HepG2 (cell line): ENCODE data around the gene NXPH1. TPM values are rescaled to one million over a fixed set of nuclear protein-coding genes. Genes with fewer than 3 reads are reported as not detected.

Source experiments
- ATAC-seq: fragments of 200-7000 bp; cut with Tn5 transposase; 3 replicates; pipeline ENCODE4 v1.9.1; 2020; ENCODE audit warnings: mild to moderate bottlenecking, moderate library complexity
- BruUV-seq: library from RNA; stranded (reverse); fragments of 400-500 nt; replicated peaks from 2 replicates; lab custom pipeline; 2021; lab: Mats Ljungman, UMichigan
- CTCF ChIA-PET: fragments of 300-600 bp; formaldehyde crosslinking; extraction: SDS; loops from one replicate; lab custom pipeline; 2021; ENCODE audit warnings: low total read pairs, inconsistent platforms, low intra/inter-chr PET ratio; lab: Yijun Ruan, JAX
- POLR2A ChIA-PET: fragments of 350-600 bp; sonication (Branson Sonifier 250); formaldehyde crosslinking; loops from one replicate; lab custom pipeline; 2020; ENCODE audit warnings: antibody characterized with exemption, inconsistent platforms; lab: Yijun Ruan, JAX
- DNase-seq: peaks from one replicate; pipeline ENCODE4 v3.0.0-alpha.2; 2015; ENCODE audit warnings: low spot score
- FAIRE-seq: peaks from 3 replicates; lab custom pipeline; 2011; peaks lifted over from hg19 to GRCh38; lab: Jason Lieb, UNC
- H2AFZ ChIP-seq: one replicate; pipeline ENCODE4 v1.6.1; 2011; ENCODE audit warnings: low read length, inconsistent platforms
- H3K27ac ChIP-seq: fragments of 300-600 bp; 3 replicates; pipeline ENCODE4 v1.8.0; 2011; ENCODE audit warnings: mixed run types, mild to moderate bottlenecking, mixed read lengths, low read length, inconsistent platforms; ENCODE audit not compliant: insufficient read depth; ENCODE audit errors: extremely low read length
- H3K27me3 ChIP-seq, 2 experiments: fragments of 200-600 bp in 1 of 2; 2 replicates in 1 of 2; 3 replicates in 1 of 2; pipeline versions ENCODE4 v1.6.0 to v1.8.0; 2011; ENCODE audit warnings: low read length in 2 of 2, mild to moderate bottlenecking in 2 of 2, moderate library complexity in 2 of 2, inconsistent platforms in 1 of 2; ENCODE audit not compliant: insufficient read depth in 2 of 2, control insufficient read depth in 1 of 2
- H3K36me3 ChIP-seq, 2 experiments: fragments of 200-600 bp in 1 of 2; replicated peaks in 1 of 2; 2 replicates in 1 of 2; 3 replicates in 1 of 2; pipeline versions ENCODE4 v1.5.1 to v1.8.0; 2011; ENCODE audit warnings: low read length in 2 of 2, inconsistent platforms in 1 of 2; ENCODE audit not compliant: insufficient read depth in 2 of 2, control insufficient read depth in 1 of 2
- H3K4me1 ChIP-seq: 2 replicates; pipeline ENCODE4 v1.5.1; 2012; ENCODE audit warnings: low read length, inconsistent platforms; ENCODE audit not compliant: insufficient read depth
- H3K4me2 ChIP-seq: 2 replicates; pipeline ENCODE4 v1.6.0; 2011; ENCODE audit warnings: low read depth, low read length, inconsistent platforms
- H3K4me3 ChIP-seq, 3 experiments: fragments of 200-600 bp in 1 of 3; sonication (generic), shearing (Covaris generic) in 1 of 3; replicated peaks in 1 of 3; 2 replicates each; pipeline ENCODE4 v1.5.1; 2011 to 2016; ENCODE audit warnings: low read length in 3 of 3, inconsistent platforms in 2 of 3, low read depth in 2 of 3, mild to moderate bottlenecking in 2 of 3, control low read depth in 1 of 3, mixed read lengths in 1 of 3; ENCODE audit not compliant: insufficient read depth in 1 of 3
- H3K79me2 ChIP-seq: one replicate; pipeline ENCODE4 v1.6.1; 2011; ENCODE audit warnings: low read length, inconsistent platforms; ENCODE audit not compliant: insufficient read depth
- H3K9ac ChIP-seq: 2 replicates; pipeline ENCODE4 v1.6.0; 2011; ENCODE audit warnings: mild to moderate bottlenecking, low read depth, low read length, inconsistent platforms; ENCODE audit not compliant: insufficient read depth
- H3K9me3 ChIP-seq: 2 replicates; pipeline ENCODE4 v1.5.1; 2012; ENCODE audit warnings: mild to moderate bottlenecking, low read length
- H4K20me1 ChIP-seq: 2 replicates; pipeline ENCODE4 v1.6.0; 2011; ENCODE audit warnings: inconsistent platforms, mild to moderate bottlenecking, low read length, moderate library complexity; ENCODE audit not compliant: insufficient read depth
- ARNT2 ChIP-seq: sonication (generic); formaldehyde crosslinking; IDR thresholded peaks from 2 replicates; pipeline ENCODE4 v1.8.0; 2022; ENCODE audit warnings: mild to moderate bottlenecking, low read depth, missing genetic modification reagents, moderate library complexity
- CEBPZ ChIP-seq: IDR thresholded peaks from 2 replicates; pipeline ENCODE4 v1.6.1; 2012; ENCODE audit warnings: low read length, improper control_type of control experiment
- FOXC1 ChIP-seq: sonication (generic); formaldehyde crosslinking; IDR thresholded peaks from 2 replicates; pipeline ENCODE4 v1.8.0; 2022; ENCODE audit warnings: mild to moderate bottlenecking, missing genetic modification reagents, borderline replicate concordance
- LBX2 ChIP-seq: sonication (generic); formaldehyde crosslinking; IDR thresholded peaks from 2 replicates; pipeline ENCODE4 v1.5.0; 2020; ENCODE audit warnings: missing genetic modification reagents, mild to moderate bottlenecking, borderline replicate concordance
- MTERF4 ChIP-seq: sonication (generic); formaldehyde crosslinking; IDR thresholded peaks from 2 replicates; pipeline ENCODE4 v1.8.0; 2023; ENCODE audit warnings: mild to moderate bottlenecking, missing genetic modification reagents
- NFRKB ChIP-seq: fragments of 450-650 bp; IDR thresholded peaks from 2 replicates; pipeline ENCODE4 v1.6.1; 2017
- POGZ ChIP-seq: sonication (generic); formaldehyde crosslinking; IDR thresholded peaks from 2 replicates; pipeline ENCODE4 v1.4.0; 2020; ENCODE audit warnings: mild to moderate bottlenecking, missing genetic modification reagents
- RBM39 ChIP-seq: fragments of 200-400 bp; formaldehyde crosslinking; IDR thresholded peaks from one replicate; pipeline ENCODE4 v1.6.1; 2018; ENCODE audit warnings: antibody characterized with exemption, mild to moderate bottlenecking, low read depth, low read length; ENCODE audit not compliant: poor library complexity, severe bottlenecking
- ZFP36 ChIP-seq: fragments of 150-350 bp; IDR thresholded peaks from 2 replicates; pipeline ENCODE4 v1.6.1; 2018; ENCODE audit warnings: borderline replicate concordance, low read length, low read depth; ENCODE audit not compliant: partially characterized antibody
- ZNF281 ChIP-seq: sonication (generic); formaldehyde crosslinking; IDR thresholded peaks from 2 replicates; pipeline ENCODE4 v1.4.0; 2020; ENCODE audit warnings: missing genetic modification reagents, borderline replicate concordance
- ZNF337 ChIP-seq: sonication (generic); formaldehyde crosslinking; IDR thresholded peaks from 2 replicates; pipeline ENCODE4 v1.5.1; 2020; ENCODE audit warnings: missing genetic modification reagents, low read depth, mild to moderate bottlenecking, borderline replicate concordance
- ZNF562 ChIP-seq: sonication (generic); formaldehyde crosslinking; IDR thresholded peaks from 2 replicates; pipeline ENCODE4 v1.8.0; 2022; ENCODE audit warnings: missing genetic modification reagents, borderline replicate concordance
- ZNF567 ChIP-seq: sonication (generic); formaldehyde crosslinking; IDR thresholded peaks from 2 replicates; pipeline ENCODE4 v1.8.1; 2023; ENCODE audit warnings: mild to moderate bottlenecking, missing genetic modification reagents, borderline replicate concordance
- ZNF768 ChIP-seq: sonication (generic); formaldehyde crosslinking; IDR thresholded peaks from 2 replicates; pipeline ENCODE4 v1.4.0; 2020; ENCODE audit warnings: missing genetic modification reagents
- ZSCAN5A ChIP-seq: sonication (generic); formaldehyde crosslinking; IDR thresholded peaks from 2 replicates; pipeline ENCODE4 v1.8.0; 2022; ENCODE audit warnings: mild to moderate bottlenecking, missing genetic modification reagents, borderline replicate concordance
- WGBS: methylation state at CpG from one replicate; pipeline ENCODE4 v1.1.6; 2017; ENCODE audit warnings: low lambda C conversion rate; 5-methylcytosine and 5-hydroxymethylcytosine counted together
- in situ Hi-C: cut with HindIII; loops from 2 replicates; pipeline ENCODE4 v1.10.0; 2017; ENCODE audit warnings: low pct_unique_long_range_greater_than_20kb; ENCODE audit not compliant: extremely low pct_ligation_motif_present
- intact Hi-C: fragments of 100-400 bp; cut with micrococcal nuclease; formaldehyde crosslinking; loops from one replicate; pipeline ENCODE4 v1.10.0; 2022; ENCODE audit not compliant: unreplicated experiment
- polyA plus RNA-seq, 8 experiments: library from polyadenylated mRNA; depleted of rRNA in 3 of 8; stranded (reverse) in 7 of 8; unstranded in 1 of 8; fragments of >200 nt; fragmentation: Illumina TruSeq in 4 of 8; extraction: Trizol in 4 of 8; gene quantifications; 2 replicates each; pipeline versions ENCODE4 v1.2.1 to v1.2.3, GENCODE V29; 2011 to 2016; ENCODE audit warnings: low read depth in 4 of 8, missing spikeins in 1 of 8, mixed read lengths in 1 of 8; ENCODE audit not compliant: insufficient read depth in 1 of 8
- total RNA-seq, 5 experiments: library from RNA; depleted of rRNA; stranded (reverse); fragments of >200 nt; fragmentation: Illumina TruSeq; extraction: Trizol; gene quantifications; 2 replicates each; pipeline ENCODE4 v1.2.3, GENCODE V29; 2016; ENCODE audit warnings: low read depth in 1 of 5

The NXPH1 gene
- total and polyA plus RNA-seq, 2 of the 13 experiments (the other 11 are each of a cell fraction or from before 2014, with no cell fraction given): not detected

GRCh38 chr7:8490391-8491045 lies 57.1 kb downstream of the NXPH1 start:
- H3K4me1 ChIP-seq: no peaks in the 10 kb centered on the region
- in situ Hi-C loops (no loop called here), intact Hi-C loops (no loop called here)
- WGBS: 63% methylated on average over 4 of the region's 4 CpGs
- no TSS peak for BruUV-seq
- H3K9me3 ChIP-seq: no peaks in the 10 kb centered on the region
- no peak overlapping the region for H3K4me2 ChIP-seq
- FAIRE-seq (no peak), ATAC-seq (no peak), DNase-seq (no peak)
- CTCF ChIA-PET: no interaction called here
- POLR2A ChIA-PET: no interaction called here
- H2AFZ ChIP-seq: no peak overlapping the region
- no peaks in the 10 kb centered on the region for H3K79me2 ChIP-seq
- H3K27me3 ChIP-seq: no peaks in the 10 kb centered on the region
- H3K9ac ChIP-seq: no peak overlapping the region
- no peaks in the 10 kb centered on the region for H4K20me1 ChIP-seq
- no peak overlapping the region for H3K27ac ChIP-seq
- H3K36me3 ChIP-seq: no peaks in the 10 kb centered on the region
- no peak overlapping the region for H3K4me3 ChIP-seq
- no peak for TF ChIP-seq NFRKB
- no peak for TF ChIP-seq ZNF567 (CRISPR knock-in tag)
- no peak for TF ChIP-seq ZNF768
- no peak for TF ChIP-seq RBM39
- no peak for TF ChIP-seq ZNF337 (CRISPR knock-in tag)
- TF ChIP-seq ZFP36: no peak
- no peak for TF ChIP-seq CEBPZ
- TF ChIP-seq FOXC1 (CRISPR knock-in tag): no peak
- TF ChIP-seq POGZ: no peak
- TF ChIP-seq ARNT2 (CRISPR knock-in tag): no peak
- TF ChIP-seq ZSCAN5A (CRISPR knock-in tag): no peak
- no peak for TF ChIP-seq ZNF562 (CRISPR knock-in tag)
- no peak for TF ChIP-seq LBX2 (CRISPR knock-in tag)
- TF ChIP-seq ZNF281 (CRISPR knock-in tag): no peak
- TF ChIP-seq MTERF4 (CRISPR knock-in tag): no peak
